Ishikawa (cell line): Measurements from ENCODE around the gene SSU72.

Experiments used
- CEBPB ChIP-seq: IDR thresholded peaks from 2 replicates; pipeline ENCODE4 v1.6.1; 2012
- CREB1 ChIP-seq: IDR thresholded peaks from 2 replicates; pipeline ENCODE4 v1.6.1; 2012; ENCODE audit warnings: low read depth
- EGR1 ChIP-seq: IDR thresholded peaks from 2 replicates; pipeline ENCODE4 v1.6.1; 2012
- EP300 ChIP-seq: IDR thresholded peaks from 2 replicates; pipeline ENCODE4 v1.6.1; 2012; ENCODE audit warnings: borderline replicate concordance
- FOXM1 ChIP-seq: IDR thresholded peaks from 2 replicates; pipeline ENCODE4 v1.6.1; 2012; ENCODE audit warnings: low read depth, borderline replicate concordance
- NFIC ChIP-seq: IDR thresholded peaks from 2 replicates; pipeline ENCODE4 v1.6.1; 2012
- RAD21 ChIP-seq: IDR thresholded peaks from 2 replicates; pipeline ENCODE4 v1.6.1; 2012; ENCODE audit warnings: low read depth
- TAF1 ChIP-seq: IDR thresholded peaks from 2 replicates; pipeline ENCODE4 v1.6.1; 2012; ENCODE audit warnings: low read depth, mild to moderate bottlenecking
- TCF12 ChIP-seq: IDR thresholded peaks from 2 replicates; pipeline ENCODE4 v1.6.1; 2012; ENCODE audit warnings: low read depth
- TEAD4 ChIP-seq: IDR thresholded peaks from 2 replicates; pipeline ENCODE4 v1.6.1; 2012
- YY1 ChIP-seq: IDR thresholded peaks from 2 replicates; pipeline ENCODE4 v1.6.1; 2012; ENCODE audit warnings: low read depth
- ZBTB7A ChIP-seq: IDR thresholded peaks from 2 replicates; pipeline ENCODE4 v1.6.1; 2012; ENCODE audit warnings: low read depth
- TF ChIP-seq, protein P1 (sequence below): IDR thresholded peaks from 2 replicates; pipeline ENCODE4 v1.6.1; 2012; ENCODE audit warnings: low read depth, mild to moderate bottlenecking
- TF ChIP-seq, protein P2 (sequence below): IDR thresholded peaks from 2 replicates; pipeline ENCODE4 v1.6.1; 2012
- TF ChIP-seq, protein P3 (sequence below): IDR thresholded peaks from 2 replicates; pipeline ENCODE4 v1.6.1; 2012

The SSU72 gene

DNA sequence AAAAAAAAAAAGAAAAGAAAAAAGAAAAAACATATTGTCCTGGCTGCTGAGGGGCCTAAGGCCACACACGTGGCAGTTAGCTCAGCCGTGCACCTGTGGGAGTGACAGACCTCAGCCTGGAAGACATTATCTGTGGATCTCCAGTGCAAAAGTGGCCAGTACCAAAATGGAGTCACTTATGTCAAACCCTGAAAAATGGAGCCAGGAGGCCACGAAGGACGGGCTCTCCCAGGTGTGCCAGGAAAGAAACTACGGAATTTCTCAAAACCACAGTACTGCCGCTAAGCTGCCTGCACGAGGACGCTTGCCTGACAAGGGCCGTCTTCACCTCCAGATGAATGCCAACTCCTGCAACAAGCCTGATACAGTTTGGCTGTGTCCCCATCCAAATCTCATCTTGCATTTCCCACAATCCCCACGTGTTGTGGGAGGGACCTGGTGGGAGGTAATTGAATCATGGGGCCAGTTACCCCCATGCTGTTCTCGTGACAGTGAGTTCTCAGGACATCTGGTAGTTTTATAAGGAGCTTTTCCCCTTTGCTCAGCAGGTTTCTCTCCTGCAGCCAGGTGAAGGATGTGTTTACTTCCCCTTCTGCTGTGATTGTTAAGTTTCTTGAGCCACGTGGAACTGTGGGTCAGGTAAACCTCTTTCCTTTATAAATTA lies 35.3 kb upstream of the SSU72 start:
- TF ChIP-seq CEBPB, result no peak
- no peak for TF ChIP-seq CREB1
- no peak for TF ChIP-seq YY1
- TF ChIP-seq, protein P1, sequence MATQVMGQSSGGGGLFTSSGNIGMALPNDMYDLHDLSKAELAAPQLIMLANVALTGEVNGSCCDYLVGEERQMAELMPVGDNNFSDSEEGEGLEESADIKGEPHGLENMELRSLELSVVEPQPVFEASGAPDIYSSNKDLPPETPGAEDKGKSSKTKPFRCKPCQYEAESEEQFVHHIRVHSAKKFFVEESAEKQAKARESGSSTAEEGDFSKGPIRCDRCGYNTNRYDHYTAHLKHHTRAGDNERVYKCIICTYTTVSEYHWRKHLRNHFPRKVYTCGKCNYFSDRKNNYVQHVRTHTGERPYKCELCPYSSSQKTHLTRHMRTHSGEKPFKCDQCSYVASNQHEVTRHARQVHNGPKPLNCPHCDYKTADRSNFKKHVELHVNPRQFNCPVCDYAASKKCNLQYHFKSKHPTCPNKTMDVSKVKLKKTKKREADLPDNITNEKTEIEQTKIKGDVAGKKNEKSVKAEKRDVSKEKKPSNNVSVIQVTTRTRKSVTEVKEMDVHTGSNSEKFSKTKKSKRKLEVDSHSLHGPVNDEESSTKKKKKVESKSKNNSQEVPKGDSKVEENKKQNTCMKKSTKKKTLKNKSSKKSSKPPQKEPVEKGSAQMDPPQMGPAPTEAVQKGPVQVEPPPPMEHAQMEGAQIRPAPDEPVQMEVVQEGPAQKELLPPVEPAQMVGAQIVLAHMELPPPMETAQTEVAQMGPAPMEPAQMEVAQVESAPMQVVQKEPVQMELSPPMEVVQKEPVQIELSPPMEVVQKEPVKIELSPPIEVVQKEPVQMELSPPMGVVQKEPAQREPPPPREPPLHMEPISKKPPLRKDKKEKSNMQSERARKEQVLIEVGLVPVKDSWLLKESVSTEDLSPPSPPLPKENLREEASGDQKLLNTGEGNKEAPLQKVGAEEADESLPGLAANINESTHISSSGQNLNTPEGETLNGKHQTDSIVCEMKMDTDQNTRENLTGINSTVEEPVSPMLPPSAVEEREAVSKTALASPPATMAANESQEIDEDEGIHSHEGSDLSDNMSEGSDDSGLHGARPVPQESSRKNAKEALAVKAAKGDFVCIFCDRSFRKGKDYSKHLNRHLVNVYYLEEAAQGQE, result no peak
- TF ChIP-seq TAF1, result no peak
- no peak for TF ChIP-seq ZBTB7A
- no peak for TF ChIP-seq NFIC
- TF ChIP-seq FOXM1, result no peak
- TF ChIP-seq RAD21, result no peak
- TF ChIP-seq, protein P2, sequence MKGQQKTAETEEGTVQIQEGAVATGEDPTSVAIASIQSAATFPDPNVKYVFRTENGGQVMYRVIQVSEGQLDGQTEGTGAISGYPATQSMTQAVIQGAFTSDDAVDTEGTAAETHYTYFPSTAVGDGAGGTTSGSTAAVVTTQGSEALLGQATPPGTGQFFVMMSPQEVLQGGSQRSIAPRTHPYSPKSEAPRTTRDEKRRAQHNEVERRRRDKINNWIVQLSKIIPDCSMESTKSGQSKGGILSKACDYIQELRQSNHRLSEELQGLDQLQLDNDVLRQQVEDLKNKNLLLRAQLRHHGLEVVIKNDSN, result no peak
- TF ChIP-seq EP300, result no peak
- no peak for TF ChIP-seq TCF12
- TF ChIP-seq TEAD4, result no peak
- TF ChIP-seq, protein P3, sequence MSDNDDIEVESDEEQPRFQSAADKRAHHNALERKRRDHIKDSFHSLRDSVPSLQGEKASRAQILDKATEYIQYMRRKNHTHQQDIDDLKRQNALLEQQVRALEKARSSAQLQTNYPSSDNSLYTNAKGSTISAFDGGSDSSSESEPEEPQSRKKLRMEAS, result no peak
- no peak for TF ChIP-seq EGR1

DNA sequence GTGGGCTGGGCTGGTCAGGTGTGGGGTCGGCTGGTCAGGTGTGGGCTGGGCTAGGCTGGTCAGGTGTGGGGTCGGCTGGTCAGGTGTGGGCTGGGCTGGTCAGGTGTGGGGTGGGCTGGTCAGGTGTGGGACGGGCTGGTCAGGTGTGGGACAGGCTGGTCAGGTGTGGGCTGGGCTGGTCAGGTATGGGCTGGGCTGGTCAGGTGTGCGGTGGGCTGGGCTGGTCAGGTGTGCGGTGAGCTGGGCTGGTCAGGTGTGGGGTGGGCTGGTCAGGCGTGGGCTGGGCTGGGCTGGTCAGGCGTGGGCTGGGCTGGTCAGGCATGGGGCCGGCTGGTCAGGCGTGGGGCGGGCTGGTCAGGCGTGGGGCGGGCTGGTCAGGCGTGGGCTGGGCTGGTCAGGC lies 31.6 kb upstream of the SSU72 start:
- no peak for TF ChIP-seq ZBTB7A
- TF ChIP-seq TCF12, result no peak
- TF ChIP-seq EGR1, result no peak
- TF ChIP-seq RAD21, result no peak
- TF ChIP-seq EP300, result no peak
- TF ChIP-seq, protein P1, result no peak
- no peak for TF ChIP-seq YY1
- TF ChIP-seq TEAD4, result no peak
- no peak for TF ChIP-seq FOXM1
- TF ChIP-seq NFIC, result no peak
- TF ChIP-seq, protein P2, result no peak
- TF ChIP-seq, protein P3, result no peak
- TF ChIP-seq CEBPB, result no peak
- TF ChIP-seq TAF1, result no peak
- no peak for TF ChIP-seq CREB1

DNA sequence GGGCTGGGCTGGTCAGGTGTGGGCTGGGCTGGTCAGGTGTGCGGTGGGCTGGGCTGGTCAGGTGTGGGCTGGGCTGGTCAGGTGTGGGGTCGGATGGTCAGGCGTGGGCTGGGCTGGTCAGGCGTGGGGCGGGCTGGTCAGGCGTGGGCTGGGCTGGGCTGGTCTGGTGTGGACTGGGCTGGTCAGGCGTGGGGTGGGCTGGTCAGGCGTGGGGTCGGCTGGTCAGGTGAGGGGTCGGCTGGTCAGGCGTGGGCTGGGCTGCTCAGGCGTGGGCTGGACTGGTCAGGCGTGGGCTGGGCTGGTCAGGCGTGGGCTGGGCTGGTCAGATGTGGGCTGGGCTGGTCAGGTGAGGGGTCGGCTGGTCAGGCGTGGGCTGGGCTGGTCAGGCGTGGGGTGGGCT lies 31.1 kb upstream of the SSU72 start:
- no peak for TF ChIP-seq CREB1

DNA sequence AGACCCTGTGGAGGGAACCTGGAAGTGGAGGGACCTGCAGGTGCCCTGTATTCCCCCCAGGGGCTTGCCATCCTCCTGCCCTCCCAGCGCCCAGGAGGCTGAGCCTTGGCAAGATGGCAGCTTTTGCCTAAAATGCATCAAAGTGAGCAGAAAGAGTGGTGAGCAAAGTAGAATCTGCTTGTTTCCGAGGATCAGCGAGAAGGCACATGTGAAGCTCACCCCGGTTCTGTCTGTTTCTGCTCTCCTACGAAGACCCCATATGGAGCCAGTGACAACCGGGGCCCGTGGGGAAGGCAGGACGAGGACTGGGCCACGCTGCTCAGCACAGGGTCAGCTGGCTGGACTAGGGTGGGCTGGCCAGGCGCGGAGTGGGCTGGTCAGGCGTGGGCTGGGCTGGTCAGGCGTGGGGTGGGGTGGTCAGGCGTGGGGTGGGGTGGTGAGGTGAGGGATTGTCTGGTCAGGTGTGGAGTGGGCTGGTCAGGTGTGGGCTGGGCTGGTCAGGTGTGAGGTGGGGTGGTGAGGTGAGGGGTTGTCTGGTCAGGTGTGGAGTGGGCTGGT lies 30.4 kb upstream of the SSU72 start:
- TF ChIP-seq TCF12, result no peak
- TF ChIP-seq, protein P1, result no peak
- TF ChIP-seq TEAD4, result no peak
- no peak for TF ChIP-seq RAD21
